Raji (cell line): ENCODE data around the gene SMIM15.
A peak's percentile ranks its signal among the peaks of the same experiment; 100 is the strongest.

ENCODE experiments used
- POLR2A ChIP-seq: IDR thresholded peaks from 2 replicates; pipeline ENCODE4 v1.6.1; 2011; ENCODE audit warnings: low read depth, low read length, control low read depth; ENCODE audit not compliant: insufficient read depth

SMIM15 gene, protein sequence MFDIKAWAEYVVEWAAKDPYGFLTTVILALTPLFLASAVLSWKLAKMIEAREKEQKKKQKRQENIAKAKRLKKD

DNA sequence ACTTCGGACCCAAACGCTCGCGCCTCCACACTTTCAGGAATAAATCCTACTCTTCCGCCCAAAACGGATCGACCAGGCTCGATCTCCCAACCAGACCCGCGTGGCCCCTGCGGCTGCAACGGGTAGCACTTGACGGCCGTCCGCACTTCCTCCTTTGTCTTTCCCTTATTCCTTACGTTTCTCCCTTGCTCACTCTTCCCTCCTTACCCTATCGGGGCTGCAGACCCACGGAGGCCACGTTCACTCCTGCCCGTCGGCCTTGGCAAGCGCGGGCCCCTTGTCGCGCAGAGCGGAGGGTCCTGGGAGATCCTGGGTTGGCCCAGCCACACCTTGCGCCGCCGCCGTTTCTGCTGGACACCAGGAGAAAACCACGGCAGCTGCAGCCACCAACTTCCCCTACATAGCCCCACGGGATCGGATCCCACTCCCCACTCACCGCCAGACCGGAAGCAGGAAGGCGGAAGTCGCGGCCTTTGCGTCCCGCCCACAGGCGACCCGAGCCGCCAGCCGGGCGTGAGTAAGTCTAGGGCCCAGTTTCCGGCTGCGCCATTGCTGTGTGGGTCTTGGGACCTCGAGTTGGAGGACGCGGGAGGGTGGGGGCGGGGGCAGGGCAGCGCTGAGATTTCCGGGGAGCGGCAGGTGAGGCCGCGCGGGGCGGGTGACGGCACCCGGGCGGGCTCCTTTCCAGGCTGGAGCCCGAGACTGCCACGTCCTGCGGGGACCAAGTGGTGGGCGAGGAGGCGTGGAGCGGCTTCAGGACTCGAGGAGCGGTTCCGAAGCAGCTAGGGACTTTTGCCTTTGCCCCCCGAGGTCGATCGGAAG is at the start of gene SMIM15:
SMIM15 (minus strand) TSS at position 459 of the 822 bp plus-strand sequence. CDS start 2,297 bp downstream, outside the sequence.
- peak; percentile 63 for TF ChIP-seq POLR2A

DNA sequence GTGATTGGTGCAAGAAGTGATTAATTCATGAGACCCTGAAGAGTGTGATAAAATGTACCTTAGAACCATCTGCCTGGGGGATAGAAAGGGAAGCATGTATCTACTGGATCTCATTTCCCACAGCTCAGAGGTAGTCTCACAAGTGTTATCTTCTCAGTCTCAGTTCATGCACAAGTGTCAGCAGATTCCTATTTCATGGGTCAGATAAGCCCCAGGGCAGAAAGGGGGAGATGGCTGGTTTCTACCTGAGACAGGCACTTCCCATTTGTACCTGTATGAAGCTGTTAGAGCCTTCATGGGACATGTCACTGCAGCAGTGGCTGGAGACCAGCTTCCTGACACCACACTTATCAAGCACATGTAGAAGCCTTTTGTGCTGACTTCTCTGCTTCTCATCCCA is 45.6 kb upstream of the SMIM15 start:
- TF ChIP-seq POLR2A, result no peak

DNA sequence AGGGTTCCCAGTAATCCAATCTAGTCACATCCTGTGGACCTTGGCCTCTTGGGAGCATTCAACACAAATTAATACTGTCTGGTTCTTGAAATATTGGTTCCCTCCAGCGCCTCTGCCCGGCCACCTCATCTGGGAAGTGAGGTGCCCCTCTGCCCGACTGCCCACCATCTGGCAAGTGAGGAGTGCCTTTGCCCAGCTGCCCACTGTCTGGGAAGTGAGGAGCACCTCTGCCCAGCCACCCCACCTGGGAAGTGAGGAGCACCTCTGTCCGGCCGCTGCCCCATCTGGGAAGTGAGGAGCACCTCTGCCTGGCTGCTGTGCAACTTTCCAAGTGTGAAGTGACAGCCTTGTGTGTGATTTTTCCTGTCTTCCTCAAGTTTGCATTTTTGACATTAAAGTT is 42.7 kb upstream of the SMIM15 start:
- no peak for TF ChIP-seq POLR2A

DNA sequence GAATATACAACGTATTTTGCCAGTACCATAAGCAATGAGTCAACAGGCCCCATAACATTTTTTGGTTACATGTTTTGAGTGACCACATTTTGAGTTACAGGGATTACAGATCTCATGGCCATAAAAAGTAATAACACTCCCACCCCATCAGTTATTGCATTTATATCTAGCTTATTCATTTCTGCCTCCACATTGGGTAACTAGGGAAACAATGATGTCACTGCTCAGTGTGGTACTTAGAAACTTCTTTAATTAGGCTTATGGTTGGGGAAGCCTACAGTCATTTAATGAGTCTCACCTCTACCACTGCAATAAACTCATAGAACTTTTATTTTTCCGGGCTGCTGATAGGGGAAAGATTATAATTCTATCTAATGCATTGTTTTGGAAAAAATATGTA is 39.9 kb upstream of the SMIM15 start:
- no peak for TF ChIP-seq POLR2A

DNA sequence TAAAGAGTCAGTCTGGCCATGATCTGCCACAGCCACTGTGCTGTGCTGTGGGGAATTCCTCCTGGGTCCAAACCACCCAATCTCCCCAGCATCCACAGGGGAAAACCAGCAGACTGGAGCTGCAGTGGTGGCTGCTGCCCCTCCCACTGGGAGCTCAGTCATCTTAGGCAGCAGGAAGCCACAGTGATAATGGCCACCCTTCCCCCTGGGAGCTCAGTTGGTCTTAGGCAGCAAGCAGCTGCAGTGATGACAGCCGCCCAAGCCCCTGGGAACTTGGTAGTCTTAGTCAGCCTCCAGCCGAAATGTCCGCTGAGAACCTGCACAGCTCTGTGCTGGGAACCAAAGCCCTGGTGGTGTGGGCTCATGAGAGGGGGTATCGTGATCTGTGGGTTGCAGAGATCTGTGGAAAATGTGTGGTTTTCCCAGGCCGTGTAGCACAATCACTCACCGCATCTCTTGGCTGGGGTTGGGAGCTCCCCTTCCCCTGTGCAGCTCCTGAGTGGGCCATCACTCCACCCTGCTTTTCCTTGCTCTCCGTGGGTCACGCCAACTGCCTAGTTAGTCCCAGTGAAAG is 38.4 kb upstream of the SMIM15 start:
- no peak for TF ChIP-seq POLR2A

DNA sequence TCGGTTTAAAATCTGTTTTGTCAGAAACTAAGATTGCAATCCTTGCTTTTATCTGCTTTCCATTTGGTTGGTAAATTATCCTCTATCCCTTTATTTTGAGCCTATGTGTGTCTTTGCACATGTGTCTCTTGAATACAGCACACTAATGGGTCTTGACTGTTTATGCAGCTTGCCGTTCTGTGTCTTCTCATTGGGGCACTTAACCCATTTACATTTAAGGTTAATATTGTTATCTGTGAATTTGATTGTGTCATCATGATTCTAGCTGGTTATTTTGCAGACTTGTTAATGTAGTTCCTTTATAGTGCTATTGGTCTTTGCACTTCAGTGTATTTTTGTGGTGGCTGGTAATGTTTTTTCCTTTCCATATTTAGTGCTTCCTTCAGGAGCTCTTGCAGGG is 36.3 kb upstream of the SMIM15 start:
- TF ChIP-seq POLR2A, result no peak

DNA sequence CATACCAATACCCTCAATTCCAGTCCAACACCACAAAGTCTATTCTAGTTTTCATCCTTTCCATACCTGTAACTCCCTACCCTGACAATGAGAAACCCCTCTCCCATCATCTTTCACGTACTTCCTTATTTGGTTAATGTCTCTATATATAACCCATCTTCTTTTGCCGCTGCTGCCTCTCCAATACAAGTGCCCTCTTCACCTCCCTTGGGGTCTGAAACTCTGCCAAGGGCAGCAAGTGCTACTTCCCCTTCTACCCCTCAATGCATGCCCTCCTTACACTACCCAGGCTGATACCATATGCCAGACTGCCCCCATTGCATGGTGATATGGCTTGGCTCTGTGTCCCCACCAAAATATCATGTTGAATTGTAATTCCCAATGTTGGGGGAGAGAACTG is 24.4 kb upstream of the SMIM15 start:
- TF ChIP-seq POLR2A, result no peak

DNA sequence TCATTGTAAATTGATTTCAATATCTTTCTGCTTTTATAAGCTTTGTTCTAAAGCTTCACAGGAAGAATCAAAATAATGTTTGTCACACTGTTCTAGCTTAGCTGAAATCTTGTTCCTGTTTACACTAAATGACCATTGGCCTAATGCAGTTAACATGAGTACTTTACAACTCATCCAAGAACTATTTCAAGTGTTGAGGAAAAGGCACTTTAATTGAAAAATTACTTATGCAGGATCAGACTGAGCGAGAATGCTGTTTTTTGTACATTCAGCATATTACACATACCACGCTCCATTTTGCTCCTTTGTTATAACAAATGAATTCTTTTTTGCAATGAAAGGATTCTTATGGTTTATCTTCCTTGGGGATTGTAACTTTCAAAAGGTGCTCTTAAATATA is 22.4 kb upstream of the SMIM15 start:
- TF ChIP-seq POLR2A, result no peak

DNA sequence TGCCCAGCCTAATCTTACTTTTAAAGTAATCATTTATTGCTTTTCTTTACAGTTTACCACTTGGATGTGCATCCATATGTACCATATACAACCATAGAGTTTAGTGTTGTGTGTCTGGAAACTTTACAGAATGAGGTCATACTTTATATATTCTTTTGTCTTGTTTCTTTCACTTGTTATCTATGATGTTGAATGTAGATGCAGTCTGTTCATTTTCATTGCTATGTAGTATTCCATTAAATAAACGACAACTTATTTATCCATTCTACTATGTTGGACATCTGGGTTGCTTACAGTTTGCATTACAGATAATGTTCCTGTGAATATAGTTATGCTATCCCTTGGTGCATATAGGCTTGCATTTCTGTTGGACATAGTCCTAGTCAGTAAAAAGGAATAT is 21.3 kb upstream of the SMIM15 start:
- no peak for TF ChIP-seq POLR2A

DNA sequence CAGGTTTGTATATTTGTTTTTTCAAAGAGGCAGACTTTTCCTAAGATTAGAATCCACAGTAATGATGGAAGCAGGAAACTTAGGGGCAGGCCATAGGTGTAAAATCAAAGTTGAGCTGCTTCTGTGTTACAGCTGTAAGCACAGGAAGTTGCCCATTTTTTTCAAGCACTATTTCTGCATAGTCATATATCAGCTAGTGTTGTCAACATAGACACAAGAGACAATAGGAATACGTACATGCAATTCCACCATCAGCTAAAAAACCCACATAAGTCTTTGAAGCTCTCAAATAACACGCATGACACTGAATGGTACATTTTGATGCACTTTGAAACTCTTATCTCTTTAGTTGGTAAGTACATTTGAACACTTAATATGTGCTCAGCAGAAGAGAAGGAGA is 20.2 kb upstream of the SMIM15 start:
- no peak for TF ChIP-seq POLR2A

DNA sequence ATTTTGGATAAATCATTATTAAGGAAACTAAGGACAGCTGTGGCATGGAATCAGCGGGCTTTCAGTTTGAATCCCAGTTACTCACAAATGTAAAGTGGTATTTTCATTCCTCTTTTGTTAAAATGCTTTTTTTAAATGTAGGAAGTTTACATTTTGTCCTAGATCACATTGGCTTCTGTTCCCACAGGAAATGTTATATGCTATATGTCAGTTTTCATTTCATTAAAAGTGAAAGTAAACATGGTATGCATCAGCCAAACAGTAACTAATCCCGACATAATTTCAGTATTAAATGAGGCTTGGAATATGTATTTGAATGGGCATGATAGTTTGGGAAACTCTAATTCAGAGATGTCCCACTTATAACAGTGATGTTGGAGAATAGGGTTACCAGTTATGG is 18.6 kb upstream of the SMIM15 start:
- TF ChIP-seq POLR2A, result no peak

DNA sequence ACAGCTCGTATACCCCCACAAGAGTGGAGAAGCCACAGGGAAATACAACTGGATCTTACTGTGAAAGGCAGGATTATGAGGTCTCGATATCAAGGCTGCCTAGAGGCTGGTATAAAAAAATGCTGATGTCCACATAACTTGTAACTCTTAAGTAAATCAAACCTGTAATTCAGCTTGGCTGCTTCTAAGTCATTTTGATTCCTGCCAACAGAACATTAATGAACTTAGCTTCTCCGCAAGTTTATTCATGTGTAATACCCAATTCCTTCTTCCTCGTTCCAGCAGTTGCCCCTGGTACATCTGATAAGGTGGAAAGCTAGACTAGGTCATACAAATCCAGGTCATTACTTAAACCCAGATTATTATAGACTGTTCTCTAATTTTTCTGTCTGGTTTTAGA is 16.4 kb upstream of the SMIM15 start:
- no peak for TF ChIP-seq POLR2A

DNA sequence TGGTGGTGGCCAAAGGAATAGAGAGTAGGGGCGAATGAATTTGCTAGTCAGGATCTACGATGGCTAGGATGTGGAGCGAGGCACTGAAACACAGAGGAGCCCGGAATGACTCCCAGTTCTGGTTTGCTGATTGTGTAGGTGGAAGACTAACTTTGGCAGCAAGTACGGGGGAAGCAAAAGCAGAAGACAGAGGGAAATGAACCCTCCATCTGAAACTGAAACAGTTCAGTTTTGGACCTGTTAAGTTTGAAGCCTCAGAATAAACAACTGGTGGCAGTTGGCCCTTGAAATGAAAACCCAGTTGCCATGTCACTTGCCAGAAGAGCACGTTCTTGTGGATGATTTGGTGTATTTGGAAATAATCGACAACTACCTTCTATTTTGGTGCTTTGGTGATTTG is 15.4 kb upstream of the SMIM15 start:
- TF ChIP-seq POLR2A, result no peak

DNA sequence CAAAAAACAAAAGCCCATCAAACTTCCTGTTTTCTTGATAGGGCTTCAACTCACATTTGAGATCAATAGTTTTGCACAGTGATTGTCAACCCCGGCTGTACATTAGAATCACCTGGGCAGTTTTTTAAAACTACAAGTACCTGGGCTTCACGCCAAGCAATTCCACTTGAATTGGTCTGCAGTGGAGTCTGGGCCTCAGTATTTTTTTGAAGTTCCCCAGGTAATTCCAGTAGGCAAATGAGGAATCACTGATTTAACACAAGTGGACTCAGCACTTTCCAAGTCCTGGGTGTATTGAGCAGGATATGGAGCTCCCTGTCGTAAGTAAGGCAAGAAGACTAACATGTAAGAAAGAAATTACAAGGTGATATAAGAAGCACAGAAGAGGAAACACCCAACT is 14.8 kb upstream of the SMIM15 start:
- TF ChIP-seq POLR2A, result no peak

DNA sequence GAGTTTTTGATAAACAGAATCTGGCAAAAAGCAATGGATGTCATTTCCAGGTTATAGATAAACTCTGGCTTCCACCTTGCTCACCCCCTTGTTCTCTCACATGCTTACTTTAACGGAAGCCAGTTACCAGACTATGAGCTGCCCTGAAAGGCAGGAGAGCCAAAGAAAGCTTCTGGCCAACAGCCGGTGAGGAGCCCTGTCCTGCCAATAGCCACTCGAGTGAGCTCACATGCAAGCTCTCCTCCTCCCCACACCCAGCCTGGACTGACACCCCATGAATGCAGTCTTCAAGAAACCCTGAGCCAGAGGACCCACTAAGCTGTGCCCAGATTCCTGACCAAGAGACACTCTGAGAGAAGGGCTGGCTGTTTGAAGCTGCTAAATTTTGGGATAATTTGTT is 14.4 kb upstream of the SMIM15 start:
- no peak for TF ChIP-seq POLR2A

DNA sequence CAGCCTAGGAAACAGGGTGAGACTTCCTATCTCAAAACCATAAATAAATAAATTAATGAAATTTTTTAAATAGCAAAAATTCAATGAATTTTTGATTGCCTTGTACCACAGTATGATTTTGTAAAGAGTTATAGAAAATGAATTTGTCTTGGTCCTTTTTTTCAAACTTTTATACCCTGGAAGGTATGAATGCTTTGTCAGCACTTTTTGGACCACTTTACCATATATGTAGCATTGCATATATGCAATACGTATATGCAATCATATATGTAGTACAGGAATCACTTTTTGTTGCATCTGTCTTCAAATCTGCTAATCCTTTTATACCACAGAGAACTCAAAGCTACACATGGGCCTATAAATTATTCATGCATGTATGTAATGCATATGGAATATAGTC is 9.2 kb upstream of the SMIM15 start:
- no peak for TF ChIP-seq POLR2A

DNA sequence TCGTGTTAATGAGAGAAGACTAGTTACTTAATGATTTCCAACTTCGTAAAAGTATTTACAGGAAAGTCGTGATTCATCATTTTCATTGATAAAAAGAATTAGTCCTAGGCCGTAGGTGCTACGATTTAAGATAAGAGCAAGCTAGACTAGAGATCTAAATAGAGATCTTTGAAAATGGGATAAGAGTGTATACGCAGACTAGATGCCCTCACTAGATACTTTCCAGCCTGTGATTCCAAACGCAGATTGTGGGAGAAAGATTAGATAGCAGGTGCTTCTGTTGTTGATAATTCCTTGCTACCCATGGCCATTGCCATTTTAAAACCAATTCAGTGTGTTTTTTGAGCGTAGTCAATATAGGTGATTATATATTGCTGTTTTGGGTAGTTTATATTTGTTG is 6.7 kb upstream of the SMIM15 start:
- TF ChIP-seq POLR2A, result no peak

DNA sequence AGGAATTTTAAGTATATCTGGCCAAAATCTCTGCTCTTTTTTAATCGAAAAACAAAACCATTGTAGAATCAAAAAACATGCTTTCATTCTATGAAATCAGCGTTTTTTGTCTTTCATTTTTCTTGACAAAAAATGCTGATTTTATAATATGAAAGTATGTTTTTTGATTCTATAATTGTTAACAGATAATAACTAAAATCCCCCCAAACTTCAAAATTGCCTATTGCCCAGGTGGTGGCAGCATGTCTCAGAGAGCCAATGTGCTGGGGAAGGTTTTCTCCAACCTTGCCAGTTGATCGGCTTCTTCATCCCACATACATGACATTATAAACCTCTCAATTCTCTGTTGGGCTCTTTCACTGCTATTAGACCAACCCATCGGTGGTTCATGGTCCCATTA is 5.1 kb upstream of the SMIM15 start:
- no peak for TF ChIP-seq POLR2A

DNA sequence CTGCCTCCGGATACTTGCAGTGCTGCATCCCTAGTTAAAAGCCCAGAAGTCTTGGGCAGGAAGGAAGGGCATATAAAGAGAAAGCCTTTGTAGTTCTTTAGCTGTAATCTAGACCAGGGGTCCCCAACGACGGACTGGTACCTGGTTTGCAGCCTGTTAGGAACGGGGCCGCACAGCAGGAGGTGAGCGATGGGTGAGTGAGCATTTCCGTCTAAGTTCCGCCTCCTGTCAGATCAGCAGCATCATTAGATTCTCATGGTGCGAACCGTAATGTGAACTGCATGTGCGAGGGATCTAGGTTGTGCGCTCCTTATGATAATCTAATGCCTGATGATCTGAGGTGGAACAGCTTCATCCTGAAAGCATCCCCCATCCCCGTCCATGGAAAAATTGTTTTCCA is 1.6 kb upstream of the SMIM15 start:
- no peak for TF ChIP-seq POLR2A
